OCI-LY7 (cell line): ENCODE results near the gene HS3ST5. TPM values are rescaled to one million over a fixed set of nuclear protein-coding genes. Genes with fewer than 3 reads are reported as not detected.

Experiments
- BruUV-seq: library from RNA; stranded (reverse); fragments of 400-500 nt; replicated peaks from 2 replicates; lab custom pipeline; 2021; lab: Mats Ljungman, UMichigan
- CTCF ChIA-PET: fragments of 300-600 bp; sonication (Branson Sonifier 250); formaldehyde crosslinking; loops from one replicate; lab custom pipeline; 2022; ENCODE audit warnings: antibody characterized with exemption; ENCODE audit not compliant: unreplicated experiment; lab: Charles Lee
- POLR2A ChIA-PET: fragments of 300-600 bp; sonication (Branson Sonifier 250); formaldehyde crosslinking; loops from one replicate; lab custom pipeline; 2022; ENCODE audit warnings: antibody characterized with exemption; lab: Charles Lee
- DNase-seq: peaks from one replicate; pipeline ENCODE4 v3.0.0-alpha.2; 2015; ENCODE audit warnings: low spot score
- H2AFZ ChIP-seq: fragments of 200-600 bp; sonication (generic), shearing (Covaris generic); 2 replicates; pipeline ENCODE4 v1.6.1; 2014; ENCODE audit warnings: mild to moderate bottlenecking, antibody characterized with exemption, low read length, moderate library complexity
- H3K27ac ChIP-seq: fragments of 200-600 bp; sonication (generic); 2 replicates; pipeline ENCODE4 v1.5.1; 2014; ENCODE audit warnings: mixed run types, low read depth, mild to moderate bottlenecking, moderate library complexity, low read length, inconsistent platforms; ENCODE audit not compliant: poor library complexity, severe bottlenecking
- H3K36me3 ChIP-seq: fragments of 200-600 bp; sonication (generic); 2 replicates; pipeline ENCODE4 v1.6.1; 2014; ENCODE audit warnings: mild to moderate bottlenecking, antibody characterized with exemption, low read length, moderate library complexity, mixed read lengths; ENCODE audit not compliant: insufficient read depth
- H3K4me1 ChIP-seq: fragments of 200-600 bp; sonication (generic); 2 replicates; pipeline ENCODE4 v1.5.1; 2014; ENCODE audit warnings: mild to moderate bottlenecking, low read length; ENCODE audit not compliant: insufficient read depth, poor library complexity, severe bottlenecking
- H3K4me2 ChIP-seq: fragments of 200-600 bp; sonication (generic); 2 replicates; pipeline ENCODE4 v1.6.1; 2014; ENCODE audit warnings: mild to moderate bottlenecking, low read length
- H3K4me3 ChIP-seq: fragments of 200-600 bp; sonication (generic); 2 replicates; pipeline ENCODE4 v1.5.1; 2014; ENCODE audit warnings: mild to moderate bottlenecking, low read depth, low read length; ENCODE audit not compliant: poor library complexity, severe bottlenecking
- H3K79me2 ChIP-seq: fragments of 200-600 bp; sonication (generic); 2 replicates; pipeline ENCODE4 v1.6.1; 2016; ENCODE audit warnings: low read depth, mild to moderate bottlenecking, low read length, moderate library complexity, mixed read lengths; ENCODE audit not compliant: insufficient read depth
- H3K9me2 ChIP-seq: fragments of 200-600 bp; sonication (generic); 2 replicates; pipeline ENCODE4 v1.6.1; 2016; ENCODE audit warnings: mild to moderate bottlenecking, low read length, mixed read lengths; ENCODE audit not compliant: insufficient read depth
- H3K9me3 ChIP-seq: fragments of 200-600 bp; sonication (generic); 2 replicates; pipeline ENCODE4 v1.6.1; 2014; ENCODE audit warnings: mild to moderate bottlenecking, mixed run types, low read length, mixed read lengths
- H4K20me1 ChIP-seq: fragments of 200-600 bp; sonication (generic); 2 replicates; pipeline ENCODE4 v1.6.1; 2014; ENCODE audit warnings: mild to moderate bottlenecking, antibody characterized with exemption, low read length, moderate library complexity, mixed read lengths; ENCODE audit not compliant: insufficient read depth
- CTCF ChIP-seq: fragments of 200-600 bp; sonication (generic); conservative IDR thresholded peaks from 2 replicates; pipeline ENCODE4 v1.5.1; 2014; ENCODE audit warnings: mild to moderate bottlenecking, antibody characterized with exemption, low read length, moderate library complexity, mixed read lengths
- EZH2phosphoT487 ChIP-seq: fragments of 200-600 bp; sonication (generic); IDR thresholded peaks from 2 replicates; pipeline ENCODE4 v1.6.1; 2018; ENCODE audit warnings: low read depth, borderline replicate concordance, mild to moderate bottlenecking, mixed run types, antibody characterized with exemption, low read length, moderate library complexity, mixed read lengths
- intact Hi-C: fragments of 100-400 bp; cut with micrococcal nuclease; formaldehyde crosslinking; loops from one replicate; pipeline ENCODE4 v1.10.0; 2022; ENCODE audit not compliant: unreplicated experiment
- total RNA-seq, 2 experiments: library from RNA; depleted of rRNA in 1 of 2; stranded (reverse); fragments of >200 nt in 1 of 2; shearing (Covaris generic) in 1 of 2; gene quantifications; 2 replicates each; pipeline ENCODE4 v1.2.3, GENCODE V29; 2014 to 2022

Gene HS3ST5
- total RNA-seq, 2 experiments from 2014 or later, result not detected

- H3K4me3 ChIP-seq, result no peak overlapping the region
- H3K9me2 ChIP-seq, result no peaks in the 10 kb centered on the region
- no peak overlapping the region for H2AFZ ChIP-seq
- H3K4me1 ChIP-seq, result no peaks in the 10 kb centered on the region
- no peaks in the 10 kb centered on the region for H3K9me3 ChIP-seq
- DNase-seq, result no peak
- H3K79me2 ChIP-seq, result no peaks in the 10 kb centered on the region
- H3K36me3 ChIP-seq, result no peaks in the 10 kb centered on the region
- intact Hi-C loops, result no loop called here
- no peak overlapping the region for H3K4me2 ChIP-seq
- BruUV-seq, result no TSS peak
- no peak overlapping the region for H3K27ac ChIP-seq
- CTCF ChIA-PET, result no interaction called here
- no peaks in the 10 kb centered on the region for H4K20me1 ChIP-seq
- no peak for TF ChIP-seq CTCF
- TF ChIP-seq EZH2phosphoT487, result no peak
- POLR2A ChIA-PET, result interaction anchor here (0.6 to 1.2 kb wide), 2 partner anchors 13 to 229 kb away, joined by 3 to 4 read pairs; no protein-coding TSS in a partner anchor
Measured at GRCh38 chr6:114210467-114210866, 132.4 kb downstream of the HS3ST5 start.

GRCh38 chr6:114203460-114203859 is 139.4 kb downstream of the HS3ST5 start:
- H3K9me2 ChIP-seq, result no peaks in the 10 kb centered on the region
- no peak overlapping the region for H3K27ac ChIP-seq
- ChIA-PET POLR2A (no interaction called here), CTCF (no interaction called here)
- no peaks in the 10 kb centered on the region for H3K79me2 ChIP-seq
- no peak for TF ChIP-seq CTCF
- TF ChIP-seq EZH2phosphoT487, result no peak
- H3K4me2 ChIP-seq, result no peak overlapping the region
- no peak overlapping the region for H3K4me3 ChIP-seq
- H3K9me3 ChIP-seq, result no peaks in the 10 kb centered on the region
- no peaks in the 10 kb centered on the region for H4K20me1 ChIP-seq
- no peak overlapping the region for H2AFZ ChIP-seq
- intact Hi-C loops, result no loop called here
- BruUV-seq, result no TSS peak
- no peak for DNase-seq
- no peaks in the 10 kb centered on the region for H3K4me1 ChIP-seq
- H3K36me3 ChIP-seq, result no peaks in the 10 kb centered on the region

- BruUV-seq, result no TSS peak
- CTCF ChIA-PET, result no interaction called here
Measured at GRCh38 chr6:114202389-114202788, 140.4 kb downstream of the HS3ST5 start.

More at GRCh38 chr6:114202389-114202788, 140.4 kb downstream of the HS3ST5 start:
- H3K9me2 ChIP-seq, result no peaks in the 10 kb centered on the region
- H3K79me2 ChIP-seq, result no peaks in the 10 kb centered on the region
- no peaks in the 10 kb centered on the region for H3K36me3 ChIP-seq
- intact Hi-C loops, result no loop called here
- no peak for DNase-seq
- H3K9me3 ChIP-seq, result no peaks in the 10 kb centered on the region
- H3K4me3 ChIP-seq, result no peak overlapping the region
- no peak for TF ChIP-seq CTCF
- TF ChIP-seq EZH2phosphoT487, result no peak
- no peaks in the 10 kb centered on the region for H3K4me1 ChIP-seq
- H3K27ac ChIP-seq, result no peak overlapping the region
- H3K4me2 ChIP-seq, result no peak overlapping the region
- POLR2A ChIA-PET, result no interaction called here
- no peaks in the 10 kb centered on the region for H4K20me1 ChIP-seq
- H2AFZ ChIP-seq, result no peak overlapping the region
